Stimulated activated CD4-positive, alpha-beta T cell treated with anti-CD3 and anti-CD28 coated beads, TNF-alpha, amount 100 ng/mL, for 24 hours (primary cell): ENCODE data around the gene MMEL1.

Experiments
- DNase-seq, 3 experiments: peaks; one replicate each; pipeline ENCODE4 v3.0.0-alpha.2; 2020; ENCODE audit warnings: low read depth in 3 of 3

MMEL1 gene

GRCh38 chr1:2604844-2605508 lies 27.8 kb downstream of the MMEL1 start:
- DNase-seq = no peak

- no peak for DNase-seq
Observed at GRCh38 chr1:2604156-2604843, 28.5 kb downstream of the MMEL1 start.

GRCh38 chr1:2603521-2604155 lies 29.2 kb downstream of the MMEL1 start:
- DNase-seq = no peak

- no peak for DNase-seq
Observed at GRCh38 chr1:2602866-2603520, 29.8 kb downstream of the MMEL1 start.

- no peak for DNase-seq
Observed at GRCh38 chr1:2602311-2602835, 30.4 kb downstream of the MMEL1 start.

- no peak for DNase-seq
Observed at GRCh38 chr1:2601721-2602303, 31.0 kb downstream of the MMEL1 start.

- no peak for DNase-seq
Observed at GRCh38 chr1:2598329-2598931, 34.4 kb downstream of the MMEL1 start.

- DNase-seq = no peak
Observed at GRCh38 chr1:2597441-2598328, 35.1 kb downstream of the MMEL1 start.

GRCh38 chr1:2596530-2597333 lies 36.1 kb downstream of the MMEL1 start:
- no peak for DNase-seq

GRCh38 chr1:2595812-2596529 lies 36.8 kb downstream of the MMEL1 start:
- no peak for DNase-seq

GRCh38 chr1:2595261-2595811 lies 37.5 kb downstream of the MMEL1 start:
- no peak for DNase-seq

GRCh38 chr1:2594641-2595131 lies 38.1 kb downstream of the MMEL1 start:
- DNase-seq = no peak

GRCh38 chr1:2594001-2594640 lies 38.7 kb downstream of the MMEL1 start:
- DNase-seq = no peak

- DNase-seq = no peak
Observed at GRCh38 chr1:2593251-2593878, 39.5 kb downstream of the MMEL1 start.

- DNase-seq = no peak
Observed at GRCh38 chr1:2592672-2593071, 40.1 kb downstream of the MMEL1 start.

GRCh38 chr1:2591581-2592261 lies 41.1 kb downstream of the MMEL1 start:
- DNase-seq = no peak

- no peak for DNase-seq
Observed at GRCh38 chr1:2591233-2591580, 41.6 kb downstream of the MMEL1 start.
